HG03025 (cell line): ENCODE measurements around the gene FTL.

Experiments used
- ATAC-seq: cut with Tn5 transposase; IDR thresholded peaks from one replicate; pipeline ENCODE4 v1.9.1; 2021; ENCODE audit warnings: mild to moderate bottlenecking, moderate library complexity; ENCODE audit not compliant: unreplicated experiment, low FRiP score

FTL gene

GRCh38 chr19:48964205-48965039 is 687 bp upstream of the FTL start:
- no peak for ATAC-seq

GRCh38 chr19:48965806-48966540 is 864 bp downstream of the FTL start:
- ATAC-seq = peak; percentile 7

GRCh38 chr19:48966541-48967345 is 1.6 kb downstream of the FTL start:
- no peak for ATAC-seq

- no peak for ATAC-seq
These were observed 2.5 kb downstream of the FTL start for GRCh38 chr19:48967346-48968178.

- ATAC-seq = no peak
These were observed 3.1 kb downstream of the FTL start for GRCh38 chr19:48968179-48968661.

GRCh38 chr19:48968813-48969218 is 3.7 kb downstream of the FTL start:
- ATAC-seq = no peak

GRCh38 chr19:48969276-48970138 is 4.4 kb downstream of the FTL start:
- ATAC-seq = no peak

- ATAC-seq = no peak
These were observed 5.1 kb downstream of the FTL start for GRCh38 chr19:48970139-48970766.

- ATAC-seq = no peak
These were observed 5.8 kb downstream of the FTL start for GRCh38 chr19:48970923-48971395.

GRCh38 chr19:48975947-48976847 is 11.1 kb downstream of the FTL start:
- ATAC-seq = no peak

GRCh38 chr19:48977061-48977460 is 12.0 kb downstream of the FTL start:
- ATAC-seq = no peak

- ATAC-seq = no peak
These were observed 17.2 kb downstream of the FTL start for GRCh38 chr19:48982280-48982679.

- no peak for ATAC-seq
These were observed 20.6 kb downstream of the FTL start for GRCh38 chr19:48985711-48986110.

- no peak for ATAC-seq
These were observed 21.1 kb downstream of the FTL start for GRCh38 chr19:48986211-48986610.

GRCh38 chr19:48987323-48987722 is 22.2 kb downstream of the FTL start:
- no peak for ATAC-seq

- no peak for ATAC-seq
These were observed 23.2 kb downstream of the FTL start for GRCh38 chr19:48988286-48988685.

GRCh38 chr19:48988860-48989259 is 23.8 kb downstream of the FTL start:
- no peak for ATAC-seq
